WI38 (cell line): Measurements from ENCODE around the gene TMPRSS7.
A peak's percentile ranks its signal among the peaks of the same experiment; 100 is the strongest.

Source experiments
- H3K4me3 ChIP-seq: 2 replicates; pipeline ENCODE4 v1.5.1; 2011; ENCODE audit warnings: low read depth, mild to moderate bottlenecking, control low read depth, low read length
- TF ChIP-seq, protein P1 (sequence below): IDR thresholded peaks from 2 replicates; pipeline ENCODE4 v1.5.1; 2012; ENCODE audit warnings: low read depth, mild to moderate bottlenecking, control low read depth, low read length

Gene TMPRSS7

GRCh38 chr3:112034436-112034835, at the start of gene TMPRSS7:
Gene TMPRSS7 (plus strand): TSS chr3:112034736. CDS start chr3:112034846, 110 bp downstream.
- TF ChIP-seq, protein P1, sequence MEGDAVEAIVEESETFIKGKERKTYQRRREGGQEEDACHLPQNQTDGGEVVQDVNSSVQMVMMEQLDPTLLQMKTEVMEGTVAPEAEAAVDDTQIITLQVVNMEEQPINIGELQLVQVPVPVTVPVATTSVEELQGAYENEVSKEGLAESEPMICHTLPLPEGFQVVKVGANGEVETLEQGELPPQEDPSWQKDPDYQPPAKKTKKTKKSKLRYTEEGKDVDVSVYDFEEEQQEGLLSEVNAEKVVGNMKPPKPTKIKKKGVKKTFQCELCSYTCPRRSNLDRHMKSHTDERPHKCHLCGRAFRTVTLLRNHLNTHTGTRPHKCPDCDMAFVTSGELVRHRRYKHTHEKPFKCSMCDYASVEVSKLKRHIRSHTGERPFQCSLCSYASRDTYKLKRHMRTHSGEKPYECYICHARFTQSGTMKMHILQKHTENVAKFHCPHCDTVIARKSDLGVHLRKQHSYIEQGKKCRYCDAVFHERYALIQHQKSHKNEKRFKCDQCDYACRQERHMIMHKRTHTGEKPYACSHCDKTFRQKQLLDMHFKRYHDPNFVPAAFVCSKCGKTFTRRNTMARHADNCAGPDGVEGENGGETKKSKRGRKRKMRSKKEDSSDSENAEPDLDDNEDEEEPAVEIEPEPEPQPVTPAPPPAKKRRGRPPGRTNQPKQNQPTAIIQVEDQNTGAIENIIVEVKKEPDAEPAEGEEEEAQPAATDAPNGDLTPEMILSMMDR = no peak
- no peak within 1 kb of the TSS for H3K4me3 ChIP-seq

- no peak overlapping the region for H3K4me3 ChIP-seq
- TF ChIP-seq, protein P1 = no peak
These were observed 47.7 kb upstream of the TMPRSS7 start for GRCh38 chr3:111986800-111987199.

- TF ChIP-seq, protein P1 = peak; percentile 50
- H3K4me3 ChIP-seq = no peak overlapping the region
These were observed 45.4 kb upstream of the TMPRSS7 start for GRCh38 chr3:111989061-111989678.

GRCh38 chr3:111993038-111993437, 41.5 kb upstream of the TMPRSS7 start:
- no peak overlapping the region for H3K4me3 ChIP-seq
- TF ChIP-seq, protein P1 = no peak

GRCh38 chr3:111998636-111999483, 35.7 kb upstream of the TMPRSS7 start, which contains the start of gene TAGLN3:
Gene TAGLN3 (plus strand): TSS chr3:111998922. CDS start chr3:111999423, 501 bp downstream.
- peak within 1 kb of the TSS; percentile 50 for H3K4me3 ChIP-seq
- TF ChIP-seq, protein P1 = no peak

- H3K4me3 ChIP-seq = peak overlapping the region; percentile 50
These were observed 34.8 kb upstream of the TMPRSS7 start for GRCh38 chr3:111999484-112000324.

More at GRCh38 chr3:111999484-112000324, 34.8 kb upstream of the TMPRSS7 start:
- TF ChIP-seq, protein P1 = no peak
